HEK293 (cell line): ENCODE data around the gene GDPGP1.
A peak's percentile ranks its signal among the peaks of the same experiment; 100 is the strongest.
"Not testable (repeated sequence)": the region's sequence is repeated elsewhere in the genome, so short reads cannot be mapped to it uniquely, and the experiment has no call there.

ENCODE experiments used
- CTCF ChIA-PET: fragments of 350-600 bp; formaldehyde crosslinking; extraction: SDS; loops from one replicate; lab custom pipeline; 2021; ENCODE audit warnings: antibody characterized with exemption; lab: Yijun Ruan, JAX
- POLR2A ChIA-PET: fragments of 300-600 bp; formaldehyde crosslinking; extraction: SDS; loops from one replicate; lab custom pipeline; 2020; ENCODE audit warnings: antibody characterized with exemption, inconsistent platforms; lab: Yijun Ruan, JAX
- H3K27ac ChIP-seq: fragments of 200-500 bp; sonication (Bioruptor generic); 2 replicates; pipeline ENCODE4 v1.5.1; 2014; ENCODE audit warnings: low read depth, low read length, control low read depth, inconsistent platforms; ENCODE audit errors: extremely low read depth
- H3K36me3 ChIP-seq, 2 experiments: fragments of 200-500 bp in 1 of 2; sonication (Bioruptor generic) in 1 of 2; 1 replicate in 1 of 2; 2 replicates in 1 of 2; pipeline ENCODE4 v1.5.1; 2014 to 2017; ENCODE audit warnings: inconsistent platforms in 2 of 2, low read length in 2 of 2; ENCODE audit not compliant: control insufficient read depth in 2 of 2, insufficient read depth in 1 of 2
- H3K4me1 ChIP-seq: fragments of 200-500 bp; sonication (Bioruptor generic); 2 replicates; pipeline ENCODE4 v1.5.1; 2014; ENCODE audit warnings: mild to moderate bottlenecking, low read length, inconsistent platforms; ENCODE audit not compliant: control insufficient read depth, insufficient read depth
- H3K4me3 ChIP-seq: 2 replicates; pipeline ENCODE4 v1.5.1; 2011; ENCODE audit warnings: low read depth, mild to moderate bottlenecking, control low read depth, low read length, moderate library complexity
- H3K9me3 ChIP-seq: fragments of 200-500 bp; sonication (Bioruptor generic); 2 replicates; pipeline ENCODE4 v1.5.1; 2014; ENCODE audit warnings: low read depth, low read length, inconsistent platforms; ENCODE audit not compliant: control insufficient read depth, insufficient read depth
- CTCF ChIP-seq: fragments of 450-650 bp; formaldehyde crosslinking; IDR thresholded peaks from 2 replicates; pipeline ENCODE4 v1.5.1; 2016; ENCODE audit warnings: missing biosample characterization, missing genetic modification characterization
- HIC1 ChIP-seq: fragments of 450-650 bp; formaldehyde crosslinking; IDR thresholded peaks from 2 replicates; pipeline ENCODE4 v1.5.1; 2016; ENCODE audit warnings: missing biosample characterization, missing genetic modification characterization
- KLF1 ChIP-seq: fragments of 450-650 bp; formaldehyde crosslinking; IDR thresholded peaks from 2 replicates; pipeline ENCODE4 v1.5.1; 2016; ENCODE audit warnings: missing biosample characterization, missing genetic modification characterization
- KLF10 ChIP-seq: fragments of 450-650 bp; IDR thresholded peaks from 2 replicates; pipeline ENCODE4 v1.5.1; 2018; ENCODE audit warnings: missing biosample characterization, mild to moderate bottlenecking, missing genetic modification characterization
- PRDM4 ChIP-seq: fragments of 450-650 bp; formaldehyde crosslinking; IDR thresholded peaks from 2 replicates; pipeline ENCODE4 v1.5.1; 2017; ENCODE audit warnings: missing biosample characterization, missing genetic modification characterization
- SP2 ChIP-seq: fragments of 450-650 bp; formaldehyde crosslinking; IDR thresholded peaks from 2 replicates; pipeline ENCODE4 v1.5.1; 2016; ENCODE audit warnings: missing biosample characterization, missing genetic modification characterization
- ZBTB17 ChIP-seq: fragments of 450-650 bp; formaldehyde crosslinking; IDR thresholded peaks from 2 replicates; pipeline ENCODE4 v1.5.1; 2016; ENCODE audit warnings: missing biosample characterization, missing genetic modification characterization
- ZBTB20 ChIP-seq: fragments of 450-650 bp; formaldehyde crosslinking; IDR thresholded peaks from 2 replicates; pipeline ENCODE4 v1.5.1; 2016; ENCODE audit warnings: missing biosample characterization, missing genetic modification characterization
- ZBTB8A ChIP-seq: fragments of 450-650 bp; formaldehyde crosslinking; IDR thresholded peaks from 2 replicates; pipeline ENCODE4 v1.5.1; 2016; ENCODE audit warnings: missing biosample characterization, missing genetic modification characterization
- ZEB2 ChIP-seq: fragments of 450-650 bp; formaldehyde crosslinking; IDR thresholded peaks from 2 replicates; pipeline ENCODE4 v1.5.1; 2016; ENCODE audit warnings: missing biosample characterization, missing genetic modification characterization
- ZNF10 ChIP-seq: fragments of 450-650 bp; formaldehyde crosslinking; IDR thresholded peaks from 2 replicates; pipeline ENCODE4 v1.5.1; 2017; ENCODE audit warnings: missing biosample characterization, missing genetic modification characterization
- ZNF146 ChIP-seq: fragments of 450-650 bp; formaldehyde crosslinking; IDR thresholded peaks from 2 replicates; pipeline ENCODE4 v1.5.1; 2016; ENCODE audit warnings: missing biosample characterization, missing genetic modification characterization
- ZNF2 ChIP-seq: fragments of 450-650 bp; formaldehyde crosslinking; IDR thresholded peaks from 2 replicates; pipeline ENCODE4 v1.5.1; 2016; ENCODE audit warnings: missing biosample characterization, missing genetic modification characterization
- ZNF391 ChIP-seq: fragments of 450-650 bp; formaldehyde crosslinking; IDR thresholded peaks from 2 replicates; pipeline ENCODE4 v1.5.1; 2016; ENCODE audit warnings: low read depth, missing biosample characterization, missing genetic modification characterization, borderline replicate concordance
- ZNF433 ChIP-seq: fragments of 450-650 bp; formaldehyde crosslinking; IDR thresholded peaks from 2 replicates; pipeline ENCODE4 v1.5.1; 2016; ENCODE audit warnings: missing biosample characterization, missing genetic modification characterization, low read depth
- ZNF530 ChIP-seq: fragments of 450-650 bp; formaldehyde crosslinking; IDR thresholded peaks from 2 replicates; pipeline ENCODE4 v1.5.1; 2016; ENCODE audit warnings: low read depth, missing biosample characterization, missing genetic modification characterization
- ZNF580 ChIP-seq: fragments of 450-650 bp; formaldehyde crosslinking; IDR thresholded peaks from 2 replicates; pipeline ENCODE4 v1.5.1; 2016; ENCODE audit warnings: missing biosample characterization, missing genetic modification characterization
- ZNF600 ChIP-seq: fragments of 450-650 bp; formaldehyde crosslinking; IDR thresholded peaks from 2 replicates; pipeline ENCODE4 v1.5.1; 2016; ENCODE audit warnings: missing biosample characterization, missing genetic modification characterization
- ZNF654 ChIP-seq: fragments of 450-650 bp; formaldehyde crosslinking; IDR thresholded peaks from 2 replicates; pipeline ENCODE4 v1.5.1; 2016; ENCODE audit warnings: low read depth, missing biosample characterization, missing genetic modification characterization
- ZNF664 ChIP-seq: fragments of 450-650 bp; formaldehyde crosslinking; IDR thresholded peaks from 2 replicates; pipeline ENCODE4 v1.5.1; 2016; ENCODE audit warnings: missing biosample characterization, missing genetic modification characterization
- ZNF776 ChIP-seq: fragments of 450-650 bp; formaldehyde crosslinking; IDR thresholded peaks from 2 replicates; pipeline ENCODE4 v1.5.0; 2017; ENCODE audit warnings: missing biosample characterization, missing genetic modification characterization, borderline replicate concordance
- ZSCAN30 ChIP-seq: fragments of 450-650 bp; IDR thresholded peaks from 2 replicates; pipeline ENCODE4 v1.5.1; 2018; ENCODE audit warnings: missing biosample characterization, mild to moderate bottlenecking, missing genetic modification characterization, moderate library complexity
- TF ChIP-seq, protein P1 (sequence below): fragments of 450-650 bp; formaldehyde crosslinking; IDR thresholded peaks from 2 replicates; pipeline ENCODE4 v1.5.1; 2016; ENCODE audit warnings: missing biosample characterization, missing genetic modification characterization

GDPGP1 gene

DNA sequence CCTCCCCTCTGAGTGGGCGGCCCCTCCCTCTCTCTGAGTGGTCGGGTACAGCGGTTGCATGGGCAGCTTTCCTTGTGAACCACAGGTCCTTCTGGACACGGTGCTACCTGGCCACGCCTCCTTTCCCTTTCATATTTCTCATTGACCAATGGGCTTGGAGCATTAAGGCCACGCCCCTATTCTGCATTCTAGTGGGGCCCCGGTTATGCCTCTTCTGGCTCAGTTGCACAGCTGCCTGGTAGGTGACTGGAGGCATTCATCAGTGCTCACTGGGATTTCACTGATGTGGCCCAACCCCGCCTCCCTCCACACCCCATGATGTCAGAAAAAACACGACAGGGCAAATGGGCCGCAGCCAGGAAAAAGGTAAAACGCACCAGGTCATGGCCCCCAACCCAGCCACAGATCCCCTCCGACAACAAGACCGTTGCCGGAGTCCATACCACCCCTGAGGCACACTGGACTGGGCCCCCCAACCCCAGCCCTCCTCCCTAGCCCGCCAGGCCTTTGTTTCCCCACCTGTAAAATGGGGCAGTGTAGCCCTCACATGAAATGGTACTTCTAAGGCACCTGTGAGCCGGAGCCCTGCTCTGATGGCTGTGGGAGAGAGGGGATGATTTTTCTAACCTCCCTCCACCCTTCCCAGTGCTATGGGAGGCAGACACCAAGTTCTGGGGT, 57.8 kb downstream of the GDPGP1 start:
- ChIA-PET CTCF (interaction anchor here (0.5 to 3.8 kb wide), 11 partner anchors 9 to 640 kb away, joined by 3 to 42 read pairs (median 4); no protein-coding TSS in a partner anchor), POLR2A (interaction anchor here (1.1 kb wide), 1 partner anchor 58 kb away, joined by 10 read pairs; the partner anchor contains the start of gene CIB1)
- Histone ChIP-seq H3K27ac (no peak overlapping the region), H3K36me3 (no peaks in the 10 kb centered on the region), H3K4me1 (no peaks in the 10 kb centered on the region), H3K9me3 (no peaks in the 10 kb centered on the region), H3K4me3 (no peak overlapping the region)
- no peak for TF ChIP-seq ZNF530 (tag by site-specific recombination)
- TF ChIP-seq ZNF776 (tag by site-specific recombination), result no peak
- 0 out of 2 replicates have a peak, but pooled peaks have one; percentile 24 for TF ChIP-seq KLF1 (tag by site-specific recombination)
- no peak for TF ChIP-seq ZNF433
- peak; percentile 86 for TF ChIP-seq KLF10
- 0 out of 2 replicates have a peak, but pooled peaks have one; percentile 20 for TF ChIP-seq ZBTB20 (tag by site-specific recombination)
- TF ChIP-seq SP2 (tag by site-specific recombination), result peak; percentile 28; the same call in 1 of the 2 replicates
- TF ChIP-seq ZNF146 (tag by site-specific recombination), result 0 out of 2 replicates have a peak, but pooled peaks have one; percentile 41
- TF ChIP-seq PRDM4 (tag by site-specific recombination), result no peak

GRCh38 chr15:90293040-90293810, 59.2 kb downstream of the GDPGP1 start:
- not testable (repeated sequence) for H3K4me1 ChIP-seq, H3K36me3 ChIP-seq, H3K27ac ChIP-seq
- POLR2A ChIA-PET, result interaction anchor here (0.8 to 1.1 kb wide), 2 partner anchors 41 to 44 kb away, joined by 3 read pairs; partner anchors contain the start of gene TTLL13
- TF ChIP-seq ZBTB8A (tag by site-specific recombination), result 0 out of 2 replicates have a peak, but pooled peaks have one; percentile 21
- TF ChIP-seq ZNF600 (tag by site-specific recombination), result 0 out of 2 replicates have a peak, but pooled peaks have one; percentile 28
- TF ChIP-seq HIC1 (tag by site-specific recombination), result peak; percentile 64
- peak; percentile 98 for TF ChIP-seq CTCF (tag by site-specific recombination)
- peak; percentile 63 for TF ChIP-seq ZEB2
- TF ChIP-seq ZNF391 (tag by site-specific recombination), result peak; percentile 31; the same call in 1 of the 2 replicates
- peak; percentile 39; the same call in 1 of the 2 replicates for TF ChIP-seq ZNF2 (tag by site-specific recombination)
- TF ChIP-seq SP2 (tag by site-specific recombination), result peak; percentile 25; the same call in 1 of the 2 replicates
- TF ChIP-seq ZNF10 (tag by site-specific recombination), result peak; percentile 45; the same call in 1 of the 2 replicates
- 0 out of 2 replicates have a peak, but pooled peaks have one; percentile 47 for TF ChIP-seq ZNF580
- TF ChIP-seq, protein P1, sequence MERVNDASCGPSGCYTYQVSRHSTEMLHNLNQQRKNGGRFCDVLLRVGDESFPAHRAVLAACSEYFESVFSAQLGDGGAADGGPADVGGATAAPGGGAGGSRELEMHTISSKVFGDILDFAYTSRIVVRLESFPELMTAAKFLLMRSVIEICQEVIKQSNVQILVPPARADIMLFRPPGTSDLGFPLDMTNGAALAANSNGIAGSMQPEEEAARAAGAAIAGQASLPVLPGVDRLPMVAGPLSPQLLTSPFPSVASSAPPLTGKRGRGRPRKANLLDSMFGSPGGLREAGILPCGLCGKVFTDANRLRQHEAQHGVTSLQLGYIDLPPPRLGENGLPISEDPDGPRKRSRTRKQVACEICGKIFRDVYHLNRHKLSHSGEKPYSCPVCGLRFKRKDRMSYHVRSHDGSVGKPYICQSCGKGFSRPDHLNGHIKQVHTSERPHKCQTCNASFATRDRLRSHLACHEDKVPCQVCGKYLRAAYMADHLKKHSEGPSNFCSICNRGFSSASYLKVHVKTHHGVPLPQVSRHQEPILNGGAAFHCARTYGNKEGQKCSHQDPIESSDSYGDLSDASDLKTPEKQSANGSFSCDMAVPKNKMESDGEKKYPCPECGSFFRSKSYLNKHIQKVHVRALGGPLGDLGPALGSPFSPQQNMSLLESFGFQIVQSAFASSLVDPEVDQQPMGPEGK (tag by site-specific recombination), result peak; percentile 24; the same call in 1 of the 2 replicates
- peak; percentile 58 for TF ChIP-seq ZNF654
- peak; percentile 98 for TF ChIP-seq ZNF664 (tag by site-specific recombination)
- TF ChIP-seq ZBTB17 (tag by site-specific recombination), result peak; percentile 79
- TF ChIP-seq ZSCAN30 (tag by site-specific recombination), result 0 out of 2 replicates have a peak, but pooled peaks have one; percentile 49
- TF ChIP-seq, all 188 proteins: peak for 15; not testable (repeated sequence) for 173
- H3K4me3 ChIP-seq, H3K9me3 ChIP-seq: not testable (repeated sequence)
- CTCF ChIA-PET, result interaction anchor here (0.6 to 3.8 kb wide), 49 partner anchors 9 to 1198 kb away, joined by 3 to 42 read pairs (median 4); partner anchors contain the start of genes CIB1, GDPGP1 and NGRN
